Endothelial cell of umbilical vein (primary cell): ENCODE results near the gene GATAD2A. TPM values are rescaled to one million over a fixed set of nuclear protein-coding genes. Genes with fewer than 3 reads are reported as not detected.

Source experiments
- BruUV-seq: library from RNA; stranded (reverse); fragments of 400-500 nt; replicated peaks from 2 replicates; lab custom pipeline; 2021; lab: Mats Ljungman, UMichigan
- CTCF ChIA-PET: fragments of 300-600, 350-600 bp; sonication (Branson Sonifier 250); formaldehyde crosslinking; loops from one replicate; lab custom pipeline; 2021; ENCODE audit warnings: antibody characterized with exemption, inconsistent platforms; lab: Charles Lee
- POLR2A ChIA-PET: fragments of 300-600, 350-600 bp; sonication (Branson Sonifier 250); formaldehyde crosslinking; loops from one replicate; lab custom pipeline; 2021; ENCODE audit warnings: antibody characterized with exemption, inconsistent platforms; lab: Charles Lee
- DNase-seq: peaks from one replicate; pipeline ENCODE4 v3.0.0-alpha.2; 2011; ENCODE audit warnings: low read depth, low spot score
- FAIRE-seq: peaks from 2 replicates; lab custom pipeline; 2011; peaks lifted over from hg19 to GRCh38; lab: Jason Lieb, UNC
- H2AFZ ChIP-seq: 2 replicates; pipeline ENCODE4 v1.6.0; 2012; ENCODE audit warnings: low read depth, low read length, control low read depth, inconsistent platforms
- H3K27ac ChIP-seq: 2 replicates; pipeline ENCODE4 v1.5.1; 2011; ENCODE audit warnings: low read depth, mild to moderate bottlenecking, control low read depth, low read length, moderate library complexity; ENCODE audit not compliant: insufficient read depth
- H3K27me3 ChIP-seq, 2 experiments: 2 replicates each; pipeline versions ENCODE4 v1.6.0 to v1.6.1; 2011; ENCODE audit warnings: low read length in 2 of 2, mixed read lengths in 1 of 2; ENCODE audit not compliant: control insufficient read depth in 2 of 2, insufficient read depth in 2 of 2
- H3K36me3 ChIP-seq, 2 experiments: 2 replicates in 1 of 2; 3 replicates in 1 of 2; pipeline ENCODE4 v1.5.1; 2011; ENCODE audit warnings: low read length in 2 of 2, mild to moderate bottlenecking in 1 of 2, moderate library complexity in 1 of 2; ENCODE audit not compliant: control insufficient read depth in 2 of 2, insufficient read depth in 2 of 2; ENCODE audit errors: extremely low read depth in 1 of 2
- H3K4me1 ChIP-seq: 3 replicates; pipeline ENCODE4 v1.5.1; 2011; ENCODE audit warnings: mild to moderate bottlenecking, low read length; ENCODE audit not compliant: control insufficient read depth, insufficient read depth; ENCODE audit errors: extremely low read depth
- H3K4me2 ChIP-seq: 2 replicates; pipeline ENCODE4 v1.6.1; 2011; ENCODE audit warnings: low read length, control low read depth, mixed read lengths; ENCODE audit not compliant: insufficient read depth
- H3K4me3 ChIP-seq, 3 experiments: fragments of 200-600 bp in 1 of 3; sonication (generic), shearing (Covaris generic) in 1 of 3; replicated peaks in 1 of 3; 2 replicates each; pipeline ENCODE4 v1.5.1; 2011 to 2016; ENCODE audit warnings: control low read depth in 3 of 3, low read length in 3 of 3, mild to moderate bottlenecking in 2 of 3, inconsistent platforms in 1 of 3, low read depth in 1 of 3, moderate library complexity in 1 of 3; ENCODE audit not compliant: insufficient read depth in 1 of 3
- H3K79me2 ChIP-seq: 2 replicates; pipeline ENCODE4 v1.6.0; 2012; ENCODE audit warnings: low read length, inconsistent platforms; ENCODE audit not compliant: control insufficient read depth, insufficient read depth
- H3K9ac ChIP-seq: replicated peaks from 2 replicates; pipeline ENCODE3; 2011; ENCODE audit warnings: low read length, control low read depth; ENCODE audit not compliant: insufficient read depth; ENCODE audit errors: extremely low read depth
- H3K9me1 ChIP-seq: replicated peaks from 3 replicates; pipeline ENCODE4 v1.6.0; 2011; ENCODE audit warnings: mild to moderate bottlenecking, low read length; ENCODE audit not compliant: control insufficient read depth, insufficient read depth; ENCODE audit errors: extremely low read depth
- H3K9me3 ChIP-seq: replicated peaks from 2 replicates; pipeline ENCODE4 v1.5.1; 2012; ENCODE audit warnings: low read length, inconsistent platforms; ENCODE audit not compliant: control insufficient read depth, insufficient read depth
- H4K20me1 ChIP-seq: replicated peaks from 2 replicates; pipeline ENCODE3; 2011; ENCODE audit warnings: mild to moderate bottlenecking, low read length; ENCODE audit not compliant: control insufficient read depth, insufficient read depth; ENCODE audit errors: extremely low read depth
- FOS ChIP-seq: IDR thresholded peaks from 2 replicates; pipeline ENCODE4 v1.6.1; 2011; ENCODE audit warnings: mild to moderate bottlenecking, low read length, moderate library complexity, borderline replicate concordance; ENCODE audit not compliant: insufficient read depth
- GATA2 ChIP-seq: IDR thresholded peaks from 2 replicates; pipeline ENCODE4 v1.7.0; 2011; ENCODE audit warnings: low read depth, mild to moderate bottlenecking, moderate library complexity, mixed read lengths, low read length; ENCODE audit not compliant: insufficient read length, insufficient read depth
- JUN ChIP-seq: IDR thresholded peaks from 2 replicates; pipeline ENCODE4 v1.6.1; 2011; ENCODE audit warnings: borderline replicate concordance, low read depth; ENCODE audit not compliant: insufficient read length, insufficient read depth
- MAX ChIP-seq: IDR thresholded peaks from 2 replicates; pipeline ENCODE4 v1.6.1; 2011; ENCODE audit not compliant: insufficient read depth, insufficient read length
- dilution Hi-C: fragments of 300-500 bp; cut with MboI; formaldehyde crosslinking; loops from one replicate; pipeline ENCODE4 v1.15.0; 2019; ENCODE audit warnings: low sequenced_read_pairs; ENCODE audit not compliant: extremely low pct_ligation_motif_present
- intact Hi-C: fragments of 100-400 bp; cut with micrococcal nuclease; formaldehyde crosslinking; loops from one replicate; pipeline ENCODE4 v1.10.0; 2022
- polyA plus RNA-seq, 4 experiments: library from polyadenylated mRNA; depleted of rRNA in 3 of 4; stranded (reverse) in 3 of 4; unstranded in 1 of 4; fragments of >200 nt; gene quantifications; 2 replicates each; pipeline versions ENCODE4 v1.2.1 to v1.2.3, GENCODE V29; 2011 to 2012; ENCODE audit warnings: missing spikeins in 1 of 4
- total RNA-seq: library from RNA; stranded (reverse); gene quantifications from 2 replicates; pipeline ENCODE4 v1.2.3, GENCODE V29; 2021

The GATAD2A gene
- total and polyA plus RNA-seq, 2 donors (not counting 3 experiments of a cell fraction or from before 2014, with no cell fraction given) = 27.3 to 134 TPM

- no peak overlapping the region for H3K4me3 ChIP-seq
- peaks cover 5% of the 10 kb centered on the region for H3K9me3 ChIP-seq
- H3K4me2 ChIP-seq = peak overlapping the region; percentile 1
- dilution Hi-C loops = no loop called here
- H3K27ac ChIP-seq = peak overlapping the region; percentile 71
- ChIA-PET CTCF (interaction anchor here (1.8 kb wide), 1 partner anchor 58 kb away, joined by 6 read pairs; the partner anchor contains the start of gene GATAD2A), POLR2A (no interaction called here)
- FAIRE-seq (peak; percentile 84), DNase-seq (peak; percentile 59)
- TF ChIP-seq FOS (peak; percentile 45), GATA2 (no peak), JUN (peak; percentile 8)
- H2AFZ ChIP-seq = no peak overlapping the region
- no peaks in the 10 kb centered on the region for H3K27me3 ChIP-seq
- peaks cover 58% of the 10 kb centered on the region for H3K4me1 ChIP-seq
- BruUV-seq = no TSS peak
- H3K9ac ChIP-seq = peak overlapping the region; percentile 26
- intact Hi-C loops = loop anchor here (2.0 to 5.0 kb wide), 2 partner anchors 57 to 76 kb away; no protein-coding TSS in a partner anchor
- H3K9me1 ChIP-seq = no peaks in the 10 kb centered on the region
- H4K20me1 ChIP-seq = peaks cover 4% of the 10 kb centered on the region
- H3K36me3 ChIP-seq = peaks cover 8 to 14% of the 10 kb centered on the region in 2 experiments
- peaks cover 84% of the 10 kb centered on the region for H3K79me2 ChIP-seq
These were observed 58.1 kb downstream of the GATAD2A start for GRCh38 chr19:19463348-19464117.

GRCh38 chr19:19464339-19465098, 59.0 kb downstream of the GATAD2A start:
- peak overlapping the region; percentile 26 for H3K9ac ChIP-seq
- H3K9me3 ChIP-seq = peaks cover 5% of the 10 kb centered on the region
- H3K9me1 ChIP-seq = no peaks in the 10 kb centered on the region
- no TSS peak for BruUV-seq
- H2AFZ ChIP-seq = no peak overlapping the region
- CTCF ChIA-PET = interaction anchor here (0.6 to 1.8 kb wide), 2 partner anchors 26 to 59 kb away, joined by 4 to 6 read pairs; partner anchors contain the start of gene GATAD2A
- FAIRE-seq (no peak), DNase-seq (peak; percentile 51)
- no peak overlapping the region for H3K4me3 ChIP-seq
- peaks cover 10 to 14% of the 10 kb centered on the region in 2 experiments for H3K36me3 ChIP-seq
- peak overlapping the region; percentile 71 for H3K27ac ChIP-seq
- H3K79me2 ChIP-seq = peaks cover 81% of the 10 kb centered on the region
- H3K27me3 ChIP-seq = no peaks in the 10 kb centered on the region
- H3K4me1 ChIP-seq = peaks cover 48% of the 10 kb centered on the region
- no peak for TF ChIP-seq JUN
- TF ChIP-seq MAX = no peak
- no peak for TF ChIP-seq FOS
- dilution Hi-C loops = no loop called here
- peaks cover 4% of the 10 kb centered on the region for H4K20me1 ChIP-seq
- intact Hi-C loops = loop anchor here (5.0 kb wide), 1 partner anchor 77 kb away; no protein-coding TSS in a partner anchor
- POLR2A ChIA-PET = no interaction called here
- H3K4me2 ChIP-seq = no peak overlapping the region
